HG03175 (cell line): ENCODE data around the gene PTER.

Source experiments
- ATAC-seq: cut with Tn5 transposase; IDR thresholded peaks from one replicate; pipeline ENCODE4 v1.9.1; 2021; ENCODE audit warnings: mild to moderate bottlenecking, moderate library complexity; ENCODE audit not compliant: unreplicated experiment

Gene PTER, protein sequence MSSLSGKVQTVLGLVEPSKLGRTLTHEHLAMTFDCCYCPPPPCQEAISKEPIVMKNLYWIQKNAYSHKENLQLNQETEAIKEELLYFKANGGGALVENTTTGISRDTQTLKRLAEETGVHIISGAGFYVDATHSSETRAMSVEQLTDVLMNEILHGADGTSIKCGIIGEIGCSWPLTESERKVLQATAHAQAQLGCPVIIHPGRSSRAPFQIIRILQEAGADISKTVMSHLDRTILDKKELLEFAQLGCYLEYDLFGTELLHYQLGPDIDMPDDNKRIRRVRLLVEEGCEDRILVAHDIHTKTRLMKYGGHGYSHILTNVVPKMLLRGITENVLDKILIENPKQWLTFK

DNA sequence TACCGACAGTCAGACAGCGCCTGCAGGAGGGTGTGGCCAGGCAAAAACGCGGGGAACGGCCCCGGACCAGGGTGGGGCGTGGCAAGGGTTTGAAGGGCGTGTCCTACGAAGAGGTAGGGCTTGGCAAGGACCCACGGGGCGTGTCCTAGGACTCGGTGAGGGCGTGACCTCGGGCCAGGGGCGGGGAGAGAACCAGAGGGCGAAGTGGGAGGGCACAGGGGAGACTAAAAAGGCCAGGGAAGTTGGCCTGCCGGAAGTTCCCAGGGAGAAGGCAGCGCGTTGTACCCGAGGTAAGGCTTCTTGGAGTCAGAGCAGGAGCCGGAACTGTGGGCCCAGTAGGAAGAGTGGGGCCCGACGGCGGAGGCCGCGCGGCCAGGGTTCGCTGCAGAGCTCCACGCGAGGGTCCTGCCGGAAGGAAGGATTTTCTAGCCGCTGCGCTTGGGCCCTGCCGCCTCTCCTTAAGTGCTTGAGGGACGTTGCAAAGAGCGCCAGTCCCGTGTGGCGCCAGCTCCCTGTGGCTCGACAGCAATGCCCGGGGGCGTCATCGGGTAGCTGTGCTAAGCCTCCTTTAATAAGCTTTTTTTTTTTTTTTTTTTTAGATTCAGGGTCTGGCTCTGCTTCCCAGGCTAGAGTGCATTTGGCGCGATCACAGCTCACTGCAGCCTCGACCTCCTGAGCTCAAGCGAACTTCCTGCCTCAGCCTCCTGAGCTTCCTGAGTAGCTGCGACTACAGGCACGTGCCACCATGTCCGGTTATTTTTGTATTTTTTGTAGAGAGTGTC, at the start of gene PTER:
TSS of gene PTER (plus strand) at position 253 of the 782 bp plus-strand sequence. CDS start 47,375 bp downstream, outside the sequence.
- peak; percentile 98 for ATAC-seq

DNA sequence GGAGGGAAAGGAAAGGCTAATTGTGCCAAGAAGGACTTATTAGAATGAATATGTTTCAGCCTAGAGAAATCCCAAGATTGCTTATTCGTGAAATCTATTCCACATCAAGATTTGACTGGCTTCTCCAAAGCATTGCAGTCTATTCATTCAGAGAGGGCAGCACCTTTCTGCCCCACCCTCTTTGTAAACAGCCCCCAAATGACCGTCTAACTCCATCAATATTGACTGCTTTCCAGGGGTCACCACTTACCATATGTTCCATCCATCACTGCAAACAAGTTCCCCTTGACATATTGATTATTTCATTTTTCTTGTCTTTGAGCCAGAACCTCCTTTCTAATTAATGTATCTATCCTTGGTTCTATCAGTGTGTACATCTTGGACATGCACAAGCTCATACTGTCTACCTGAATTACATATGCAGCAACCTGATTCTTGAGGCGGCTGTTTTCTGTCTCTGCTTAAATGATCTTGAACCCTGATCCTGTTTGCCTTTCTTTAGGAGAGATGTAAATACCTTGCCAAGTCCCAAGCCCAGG, 44.2 kb upstream of the PTER start:
- no peak for ATAC-seq

DNA sequence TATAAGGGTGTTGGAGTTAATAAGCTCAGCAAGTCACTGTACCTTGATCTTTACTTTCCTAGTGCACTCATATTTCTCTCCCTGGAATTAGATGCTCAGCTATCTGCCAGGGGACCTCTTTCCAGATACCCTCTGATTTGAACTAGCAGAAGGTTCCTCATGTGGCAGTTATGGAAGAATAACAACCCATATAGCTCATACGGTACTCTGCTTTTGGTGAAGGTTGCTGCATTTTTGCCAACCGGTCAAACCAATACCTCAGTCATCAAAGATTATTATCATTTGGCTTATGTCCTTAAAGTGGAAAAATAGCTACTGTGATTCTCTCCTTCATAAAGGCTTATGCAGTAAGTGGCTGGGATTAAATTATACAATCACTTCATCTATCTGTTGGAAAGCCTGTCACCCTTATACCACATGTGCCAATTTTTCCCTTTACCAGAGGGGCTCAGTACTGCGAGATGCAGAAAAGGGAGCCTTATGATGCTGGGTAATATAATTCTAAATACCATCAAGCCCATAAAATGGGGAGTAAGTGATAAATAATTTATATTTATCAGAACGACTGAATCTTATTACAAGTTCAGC, 43.4 kb upstream of the PTER start:
- no peak for ATAC-seq

DNA sequence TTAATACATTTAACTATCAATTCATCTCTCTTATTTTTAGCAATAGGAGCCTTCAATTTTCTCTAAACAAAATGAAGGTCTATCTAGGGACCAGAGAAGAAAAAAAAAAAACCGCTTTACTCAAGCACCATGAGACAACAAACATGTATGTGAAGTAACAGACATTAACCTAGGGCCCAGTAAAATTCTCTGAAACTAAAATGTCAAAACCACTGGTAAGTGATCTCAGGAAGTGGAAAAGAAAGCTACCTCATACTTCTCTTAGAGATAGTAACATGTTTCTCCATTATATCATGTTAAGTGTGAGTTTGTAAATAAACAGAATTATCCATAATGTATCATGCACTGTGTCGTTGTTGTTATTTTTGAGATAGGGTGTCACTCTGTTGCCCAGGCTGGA, 35.4 kb upstream of the PTER start:
- ATAC-seq, result peak; percentile 42

DNA sequence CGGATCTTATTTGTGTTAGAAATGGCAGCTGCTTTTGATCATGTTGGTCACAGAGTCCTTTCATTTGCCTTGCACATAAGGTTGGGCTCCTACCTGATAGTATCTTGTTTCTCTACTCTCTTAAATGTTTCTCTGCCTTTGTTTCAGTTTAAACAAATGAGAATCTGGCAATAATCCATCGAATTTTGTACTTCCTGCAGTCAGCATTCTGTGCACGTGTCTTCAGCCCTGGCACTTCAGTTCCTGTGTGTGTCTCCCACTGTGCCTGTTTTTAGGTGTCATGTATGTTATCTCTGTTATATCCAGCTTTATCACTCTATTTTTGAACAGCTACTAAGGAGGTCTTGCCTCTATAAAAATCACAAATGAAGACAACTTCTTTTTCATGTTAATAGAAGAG, 28.4 kb upstream of the PTER start:
- ATAC-seq, result no peak

DNA sequence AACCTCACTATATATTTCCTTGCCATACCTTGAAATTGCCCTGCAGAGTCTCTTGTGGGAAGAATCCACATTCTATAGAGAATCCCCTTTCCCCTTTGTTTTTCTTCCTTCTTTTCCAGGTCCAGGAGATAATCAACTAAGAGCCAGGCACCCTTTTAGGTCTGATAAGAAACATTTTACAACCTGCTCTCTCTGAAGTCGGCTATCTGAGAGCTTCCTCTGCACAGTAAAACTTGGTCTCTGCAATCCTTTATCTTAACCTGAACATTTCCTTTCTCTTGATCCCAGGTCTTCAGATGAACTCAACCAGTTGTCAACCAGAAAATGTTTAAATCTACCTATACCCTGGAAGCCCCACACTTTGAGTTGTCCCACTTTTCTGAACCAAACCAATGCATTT, 19.5 kb upstream of the PTER start:
- no peak for ATAC-seq

DNA sequence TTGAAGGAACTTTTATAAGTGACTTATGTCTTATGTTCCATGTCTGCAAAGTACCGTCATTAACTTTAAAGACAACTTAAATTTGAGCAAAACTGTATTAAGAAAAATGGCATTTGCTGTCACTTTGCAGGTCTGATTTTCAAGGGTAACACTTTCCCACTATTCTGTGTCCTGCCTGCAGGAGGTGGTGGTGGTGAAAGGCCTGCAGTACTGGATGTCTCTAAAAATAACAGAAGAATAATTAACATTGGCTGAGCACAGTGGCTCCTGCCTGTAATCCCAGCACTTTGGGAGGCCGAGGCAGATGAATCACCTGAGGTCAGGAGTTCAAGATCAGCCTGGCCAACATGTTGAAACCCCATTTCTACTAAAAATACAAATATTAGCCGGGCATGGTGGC, 13.2 kb upstream of the PTER start:
- ATAC-seq, result no peak

DNA sequence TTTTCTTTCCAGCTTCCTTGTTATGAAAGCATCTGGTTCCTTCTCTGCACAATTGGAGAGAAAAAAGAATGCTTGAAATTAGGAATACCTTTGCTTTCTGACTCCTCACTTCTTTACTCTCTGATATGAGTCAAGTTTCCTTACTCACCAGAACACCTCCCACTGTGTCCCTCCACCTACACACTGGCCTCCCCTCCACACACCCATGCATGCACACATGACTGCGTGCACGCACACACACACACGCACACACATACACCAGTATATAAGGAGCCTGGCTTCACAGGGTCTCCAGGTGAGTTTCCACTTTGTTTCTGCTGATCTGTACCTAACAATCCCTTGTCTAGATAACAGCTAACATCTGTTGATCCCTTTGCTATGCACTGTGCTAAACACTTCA, 11.4 kb upstream of the PTER start:
- ATAC-seq, result no peak

DNA sequence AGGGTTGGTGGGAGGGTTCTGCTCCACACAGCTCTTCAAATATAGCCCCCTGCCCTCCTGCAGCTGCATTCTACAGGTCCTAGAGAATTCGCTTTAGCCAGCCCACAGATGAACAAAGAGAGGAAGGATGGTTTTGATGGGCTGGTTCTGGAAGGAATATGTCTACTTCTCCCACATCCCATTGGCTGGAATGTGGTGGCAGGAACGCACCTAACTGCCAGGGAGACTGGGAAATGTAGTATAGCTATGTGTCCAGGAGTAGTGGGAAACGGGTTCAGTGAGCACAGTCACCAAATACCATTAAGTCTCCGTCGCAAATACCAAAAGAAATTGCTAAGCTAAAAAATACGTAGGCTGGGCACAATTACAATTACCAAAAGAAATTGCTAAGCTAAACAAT, 7.3 kb upstream of the PTER start:
- no peak for ATAC-seq

DNA sequence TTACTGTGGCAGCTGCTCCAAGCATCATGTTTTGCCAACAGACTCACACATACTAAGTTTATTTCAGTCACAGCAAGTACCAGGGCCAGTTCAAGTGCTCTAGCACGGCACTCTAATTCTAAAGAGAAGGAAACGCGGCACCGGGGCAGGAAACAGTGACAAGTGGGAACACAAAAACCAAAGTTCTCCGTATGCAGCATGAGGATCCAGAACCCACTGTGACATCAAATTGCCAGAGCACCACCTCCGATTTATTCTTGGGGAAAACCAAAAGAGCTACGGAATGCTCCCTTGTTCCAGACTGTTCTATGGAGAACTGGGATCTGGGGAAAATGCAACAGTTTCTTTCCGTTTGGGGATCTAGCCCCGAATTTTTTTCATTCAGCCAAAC, 448 bp upstream of the PTER start:
- peak; percentile 7 for ATAC-seq

DNA sequence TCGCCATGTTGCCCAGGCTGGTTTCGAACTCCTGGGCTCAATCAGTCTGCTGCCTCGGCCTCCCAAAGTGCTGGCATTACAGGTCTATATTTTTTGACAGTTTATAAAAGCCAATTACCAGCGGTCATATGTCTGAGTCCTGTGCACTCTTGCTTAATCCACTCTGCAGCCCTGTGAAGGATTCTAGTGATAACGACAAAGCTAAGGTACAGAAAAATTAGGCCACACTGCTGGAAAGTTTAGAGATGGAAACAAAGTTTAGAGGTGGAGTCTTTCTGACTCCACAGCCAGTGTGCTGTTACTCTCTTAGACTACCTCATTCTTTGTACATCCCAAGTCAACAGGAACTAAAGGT, 707 bp downstream of the PTER start:
- ATAC-seq, result no peak

DNA sequence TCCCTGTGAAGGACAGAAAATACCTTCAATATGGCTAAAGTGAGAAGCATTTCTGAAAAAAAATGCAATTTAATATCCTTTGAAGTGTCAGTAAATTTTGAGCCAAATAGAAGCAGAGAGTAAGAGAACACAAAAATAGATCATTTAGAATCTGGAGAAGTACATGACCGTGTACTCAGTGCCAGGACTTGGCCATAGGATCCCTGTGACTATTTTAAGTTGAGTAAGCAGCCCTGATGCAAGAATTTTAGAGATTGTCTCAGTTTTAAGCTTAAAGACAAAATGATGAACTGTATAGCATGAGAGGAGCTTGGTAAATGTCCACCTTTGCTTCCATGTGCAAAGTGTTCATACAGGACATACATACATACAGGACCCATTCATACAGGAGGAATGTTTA, 2.5 kb downstream of the PTER start:
- no peak for ATAC-seq

DNA sequence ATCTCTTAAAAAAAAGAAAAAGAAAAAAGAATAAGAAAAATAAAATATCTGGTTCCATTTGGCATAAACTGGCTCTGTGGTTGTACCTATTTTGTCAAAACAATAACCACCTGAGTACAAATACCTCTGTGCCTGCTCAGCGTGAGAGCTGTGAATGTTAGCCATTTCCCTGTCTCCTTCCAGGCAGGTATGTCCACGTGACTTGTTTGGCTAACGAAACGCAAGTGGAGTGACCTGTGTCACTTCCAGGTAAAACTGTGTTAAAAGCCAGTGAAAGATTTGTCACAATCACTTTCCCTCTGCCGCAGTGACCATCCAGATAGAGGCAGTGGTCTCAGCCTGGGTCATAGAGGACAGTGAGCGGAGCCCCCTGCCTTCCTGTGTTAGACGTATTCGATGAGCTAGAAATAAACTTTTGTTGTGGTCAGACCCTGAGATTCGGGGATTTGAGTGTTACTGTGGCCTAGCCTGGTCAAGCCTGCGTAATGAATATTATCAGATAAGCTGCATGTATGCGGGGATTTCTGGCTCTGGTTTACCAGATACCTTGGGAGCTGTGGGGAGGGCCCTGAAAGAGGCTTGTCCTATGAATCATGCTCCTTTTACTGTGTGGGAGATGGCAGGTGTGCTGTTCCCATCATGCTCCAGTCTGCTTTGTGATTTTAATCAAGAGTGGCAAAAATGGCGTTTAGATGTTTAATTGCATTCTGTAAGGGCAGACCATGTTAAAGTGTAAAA, 3.8 kb downstream of the PTER start:
- no peak for ATAC-seq

DNA sequence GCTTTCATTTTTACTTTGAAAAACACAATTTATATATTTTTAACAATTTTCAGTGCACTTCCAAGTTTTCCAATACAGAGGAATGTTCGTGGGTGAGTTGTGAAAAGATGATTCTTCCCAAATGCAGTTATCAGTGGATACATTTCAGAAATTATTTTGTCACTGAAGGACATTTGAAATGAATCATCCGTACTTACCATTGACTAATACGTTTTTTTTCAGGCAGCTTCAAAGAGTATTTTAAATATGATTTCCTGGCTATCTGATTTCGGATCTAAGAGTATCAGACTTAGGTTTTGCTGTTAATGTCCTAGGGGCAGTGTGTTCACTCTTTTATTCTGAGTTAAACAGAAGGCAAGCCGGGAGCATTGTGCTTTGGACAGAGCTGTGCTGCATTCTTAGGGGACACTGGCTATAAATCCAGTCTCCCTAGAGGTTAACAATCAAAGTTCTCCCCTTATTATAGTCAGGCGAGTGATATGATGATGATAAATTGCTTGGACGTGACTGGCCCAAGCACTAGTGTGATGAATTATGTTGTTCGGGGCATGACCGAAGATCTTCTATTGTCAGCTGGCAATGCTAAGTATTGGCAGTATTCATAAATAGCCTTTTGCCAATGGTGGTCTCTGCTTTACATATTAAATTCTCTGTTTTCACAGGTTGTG, 4.5 kb downstream of the PTER start:
- ATAC-seq, result no peak

DNA sequence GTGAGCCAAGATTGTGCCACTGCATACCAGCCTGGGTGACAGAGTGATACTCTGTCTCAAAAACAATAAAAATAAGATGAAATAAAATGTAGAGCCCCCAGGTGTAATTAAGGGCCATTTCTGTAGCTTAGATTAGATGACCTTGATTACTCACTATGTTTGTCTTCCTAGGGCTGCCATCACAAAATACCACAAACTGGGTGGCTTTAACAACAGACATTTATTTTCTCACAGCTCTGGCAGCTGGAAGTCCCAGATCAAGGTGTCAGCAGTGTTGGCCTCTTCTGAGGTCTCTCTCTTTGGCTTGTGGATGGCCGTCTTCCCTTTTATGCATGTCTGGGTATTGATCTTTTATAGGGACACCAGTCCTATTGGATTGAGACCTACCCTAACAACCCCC, 6.1 kb downstream of the PTER start:
- no peak for ATAC-seq

DNA sequence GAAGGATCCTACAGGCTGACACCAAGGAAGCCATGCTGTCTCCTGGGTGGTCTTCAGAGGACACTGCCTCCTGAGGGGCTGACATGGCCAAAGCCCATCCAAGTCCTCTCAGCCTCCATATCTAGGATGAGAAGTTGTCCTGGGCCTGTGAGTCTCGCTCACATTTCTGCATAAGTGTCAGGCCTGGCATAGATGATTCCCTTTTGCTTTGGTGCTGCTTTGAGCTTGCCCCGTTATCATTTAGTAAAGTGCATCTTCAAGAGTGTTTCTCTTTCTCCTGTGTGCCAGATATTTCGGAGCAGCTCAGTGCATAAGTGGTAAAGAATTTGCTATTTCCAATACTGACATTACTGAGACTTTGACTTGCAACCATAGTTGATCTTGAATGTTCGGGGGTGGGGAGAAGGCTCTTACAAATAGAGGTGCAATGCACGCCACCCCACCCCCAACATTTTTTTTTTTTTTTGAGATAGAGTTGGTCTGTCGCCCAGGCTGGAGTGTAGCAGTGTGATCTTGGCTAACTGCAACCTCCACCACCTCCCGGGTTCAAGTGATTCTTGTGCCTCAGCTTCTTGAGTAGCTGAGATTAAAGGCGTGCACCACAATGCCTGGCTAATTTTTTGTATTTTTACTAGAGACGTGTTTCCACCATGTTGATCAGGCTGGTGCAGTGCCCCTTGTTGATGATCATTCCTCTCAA, 9.1 kb downstream of the PTER start:
- ATAC-seq, result no peak

DNA sequence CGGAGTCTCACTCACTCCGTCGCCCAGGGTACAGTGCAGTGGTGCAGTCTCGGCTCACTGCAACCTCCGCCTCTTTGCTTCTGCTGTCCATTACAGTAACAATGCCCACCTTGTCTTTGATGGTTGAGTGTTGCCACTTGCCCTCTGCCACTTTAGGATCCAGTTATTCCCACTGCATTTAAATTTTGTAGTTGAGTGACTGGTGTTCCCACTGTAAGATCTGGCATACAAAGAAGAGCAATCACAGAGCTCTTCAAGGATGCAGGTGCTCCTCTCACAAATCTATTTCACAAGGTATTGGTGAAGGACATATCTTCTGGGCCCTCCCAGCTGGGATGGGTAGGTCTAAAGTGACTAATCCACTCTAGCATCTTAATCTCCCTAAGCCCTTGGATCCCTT, 12.6 kb downstream of the PTER start:
- no peak for ATAC-seq

DNA sequence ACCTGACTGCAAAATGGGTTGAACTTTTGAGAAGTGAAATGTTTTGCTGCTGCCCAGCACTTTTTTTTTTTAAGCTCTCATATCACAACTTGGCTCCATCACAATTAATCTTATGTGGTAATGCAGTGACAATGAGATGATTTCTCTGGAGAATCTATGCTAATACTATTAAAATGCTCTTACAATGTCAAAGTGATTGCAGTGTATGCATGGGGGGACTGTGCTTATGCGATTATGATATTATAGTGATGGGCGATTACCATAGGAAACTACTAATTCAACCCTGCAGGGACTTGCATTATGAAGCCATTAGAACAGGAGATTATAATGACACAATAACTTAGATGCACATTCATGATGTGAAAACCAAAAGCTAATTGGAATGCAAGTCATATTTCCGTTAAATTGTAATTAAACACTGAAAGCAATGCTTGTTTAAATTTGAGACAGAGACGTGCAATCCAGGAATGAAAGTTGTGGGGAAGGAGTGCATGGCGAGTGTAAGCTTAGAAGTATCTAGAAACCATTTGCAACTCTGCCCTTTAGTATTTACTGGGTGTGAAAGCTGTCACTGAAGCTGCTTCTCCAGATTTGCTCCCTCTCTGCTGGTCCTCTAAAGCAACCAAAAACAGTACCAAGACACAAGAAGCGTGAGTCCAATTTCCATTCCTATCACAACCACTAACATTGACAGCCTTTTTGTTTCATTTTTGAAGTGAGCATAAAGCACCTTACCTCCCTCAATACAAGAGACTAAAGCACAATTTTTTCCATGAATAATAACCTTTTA, 21.6 kb downstream of the PTER start:
- peak; percentile 43 for ATAC-seq

DNA sequence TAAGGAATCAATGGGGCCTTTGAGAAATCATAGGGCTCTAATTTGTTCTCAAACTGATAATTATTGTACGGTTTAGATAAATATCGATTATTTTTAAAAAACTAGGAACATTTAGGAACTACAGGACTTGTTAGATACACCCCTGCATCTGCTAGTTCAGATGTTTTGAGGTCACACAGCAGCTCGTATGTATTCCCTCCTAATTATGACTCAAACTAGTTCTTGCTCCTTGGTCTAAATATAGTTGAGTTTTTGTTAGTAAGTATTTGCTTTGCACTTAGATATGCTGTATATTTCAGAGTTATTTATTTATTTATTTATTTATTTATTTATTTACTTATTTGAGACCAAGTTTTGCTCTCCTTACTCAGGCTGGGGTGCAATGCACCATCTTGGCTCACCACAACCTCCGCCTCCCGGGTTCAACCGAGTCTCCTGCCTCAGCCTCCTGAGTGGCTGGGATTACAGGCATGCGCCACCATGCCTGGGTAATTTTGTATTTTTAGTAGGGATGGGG, 22.7 kb downstream of the PTER start:
- no peak for ATAC-seq
